ENCODE results near the gene PRELID2.

- no peak for TF ChIP-seq TOX (CRISPR knock-in tag; IDR thresholded peaks at IDR 0.05; ENCODE audit: borderline replicate concordance)
- no peak for TF ChIP-seq TCF4 (CRISPR knock-in tag; IDR thresholded peaks at IDR 0.05; ENCODE audit: borderline replicate concordance)
- TF ChIP-seq ARNTL (CRISPR knock-in tag; IDR thresholded peaks at IDR 0.05; ENCODE audit: borderline replicate concordance, low read depth) = no peak
- TF ChIP-seq RARB (CRISPR knock-in tag; IDR thresholded peaks at IDR 0.05) = no peak
- TF ChIP-seq ESRRG (CRISPR knock-in tag; IDR thresholded peaks at IDR 0.05) = no peak
- no peak for TF ChIP-seq ZFP3 (CRISPR knock-in tag; IDR thresholded peaks at IDR 0.05)
- no peak for TF ChIP-seq CSDC2 (CRISPR knock-in tag; IDR thresholded peaks at IDR 0.05)
- TF ChIP-seq, protein P1, sequence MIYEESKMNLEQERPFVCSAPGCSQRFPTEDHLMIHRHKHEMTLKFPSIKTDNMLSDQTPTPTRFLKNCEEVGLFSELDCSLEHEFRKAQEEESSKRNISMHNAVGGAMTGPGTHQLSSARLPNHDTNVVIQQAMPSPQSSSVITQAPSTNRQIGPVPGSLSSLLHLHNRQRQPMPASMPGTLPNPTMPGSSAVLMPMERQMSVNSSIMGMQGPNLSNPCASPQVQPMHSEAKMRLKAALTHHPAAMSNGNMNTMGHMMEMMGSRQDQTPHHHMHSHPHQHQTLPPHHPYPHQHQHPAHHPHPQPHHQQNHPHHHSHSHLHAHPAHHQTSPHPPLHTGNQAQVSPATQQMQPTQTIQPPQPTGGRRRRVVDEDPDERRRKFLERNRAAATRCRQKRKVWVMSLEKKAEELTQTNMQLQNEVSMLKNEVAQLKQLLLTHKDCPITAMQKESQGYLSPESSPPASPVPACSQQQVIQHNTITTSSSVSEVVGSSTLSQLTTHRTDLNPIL (CRISPR knock-in tag; IDR thresholded peaks at IDR 0.05; ENCODE audit: low read depth) = no peak
- TF ChIP-seq, protein P2, sequence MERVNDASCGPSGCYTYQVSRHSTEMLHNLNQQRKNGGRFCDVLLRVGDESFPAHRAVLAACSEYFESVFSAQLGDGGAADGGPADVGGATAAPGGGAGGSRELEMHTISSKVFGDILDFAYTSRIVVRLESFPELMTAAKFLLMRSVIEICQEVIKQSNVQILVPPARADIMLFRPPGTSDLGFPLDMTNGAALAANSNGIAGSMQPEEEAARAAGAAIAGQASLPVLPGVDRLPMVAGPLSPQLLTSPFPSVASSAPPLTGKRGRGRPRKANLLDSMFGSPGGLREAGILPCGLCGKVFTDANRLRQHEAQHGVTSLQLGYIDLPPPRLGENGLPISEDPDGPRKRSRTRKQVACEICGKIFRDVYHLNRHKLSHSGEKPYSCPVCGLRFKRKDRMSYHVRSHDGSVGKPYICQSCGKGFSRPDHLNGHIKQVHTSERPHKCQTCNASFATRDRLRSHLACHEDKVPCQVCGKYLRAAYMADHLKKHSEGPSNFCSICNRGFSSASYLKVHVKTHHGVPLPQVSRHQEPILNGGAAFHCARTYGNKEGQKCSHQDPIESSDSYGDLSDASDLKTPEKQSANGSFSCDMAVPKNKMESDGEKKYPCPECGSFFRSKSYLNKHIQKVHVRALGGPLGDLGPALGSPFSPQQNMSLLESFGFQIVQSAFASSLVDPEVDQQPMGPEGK (CRISPR knock-in tag; IDR thresholded peaks at IDR 0.05; ENCODE audit: borderline replicate concordance) = no peak
- no peak for TF ChIP-seq BACH2 (CRISPR knock-in tag; IDR thresholded peaks at IDR 0.05; ENCODE audit: borderline replicate concordance)
- TF ChIP-seq GLIS3 (CRISPR knock-in tag; IDR thresholded peaks at IDR 0.05) = no peak
- TF ChIP-seq, protein P3, sequence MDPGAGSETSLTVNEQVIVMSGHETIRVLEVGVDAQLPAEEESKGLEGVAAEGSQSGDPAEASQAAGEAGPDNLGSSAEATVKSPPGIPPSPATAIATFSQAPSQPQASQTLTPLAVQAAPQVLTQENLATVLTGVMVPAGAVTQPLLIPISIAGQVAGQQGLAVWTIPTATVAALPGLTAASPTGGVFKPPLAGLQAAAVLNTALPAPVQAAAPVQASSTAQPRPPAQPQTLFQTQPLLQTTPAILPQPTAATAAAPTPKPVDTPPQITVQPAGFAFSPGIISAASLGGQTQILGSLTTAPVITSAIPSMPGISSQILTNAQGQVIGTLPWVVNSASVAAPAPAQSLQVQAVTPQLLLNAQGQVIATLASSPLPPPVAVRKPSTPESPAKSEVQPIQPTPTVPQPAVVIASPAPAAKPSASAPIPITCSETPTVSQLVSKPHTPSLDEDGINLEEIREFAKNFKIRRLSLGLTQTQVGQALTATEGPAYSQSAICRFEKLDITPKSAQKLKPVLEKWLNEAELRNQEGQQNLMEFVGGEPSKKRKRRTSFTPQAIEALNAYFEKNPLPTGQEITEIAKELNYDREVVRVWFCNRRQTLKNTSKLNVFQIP (CRISPR knock-in tag; IDR thresholded peaks at IDR 0.05; ENCODE audit: borderline replicate concordance, low read depth) = no peak
Observed at GRCh38 chr5:145848854-145849253, 13.7 kb upstream of the PRELID2 start.
